GM21526 (cell line): ENCODE results near the gene DLX1.
"Not testable (repeated sequence)": the region's sequence is repeated elsewhere in the genome, so short reads cannot be mapped to it uniquely, and the experiment has no call there.

Experiments
- ATAC-seq: cut with Tn5 transposase; IDR thresholded peaks from one replicate; pipeline ENCODE4 v1.9.1; 2021; ENCODE audit warnings: moderate library complexity; ENCODE audit not compliant: unreplicated experiment, low FRiP score

Gene DLX1

DNA sequence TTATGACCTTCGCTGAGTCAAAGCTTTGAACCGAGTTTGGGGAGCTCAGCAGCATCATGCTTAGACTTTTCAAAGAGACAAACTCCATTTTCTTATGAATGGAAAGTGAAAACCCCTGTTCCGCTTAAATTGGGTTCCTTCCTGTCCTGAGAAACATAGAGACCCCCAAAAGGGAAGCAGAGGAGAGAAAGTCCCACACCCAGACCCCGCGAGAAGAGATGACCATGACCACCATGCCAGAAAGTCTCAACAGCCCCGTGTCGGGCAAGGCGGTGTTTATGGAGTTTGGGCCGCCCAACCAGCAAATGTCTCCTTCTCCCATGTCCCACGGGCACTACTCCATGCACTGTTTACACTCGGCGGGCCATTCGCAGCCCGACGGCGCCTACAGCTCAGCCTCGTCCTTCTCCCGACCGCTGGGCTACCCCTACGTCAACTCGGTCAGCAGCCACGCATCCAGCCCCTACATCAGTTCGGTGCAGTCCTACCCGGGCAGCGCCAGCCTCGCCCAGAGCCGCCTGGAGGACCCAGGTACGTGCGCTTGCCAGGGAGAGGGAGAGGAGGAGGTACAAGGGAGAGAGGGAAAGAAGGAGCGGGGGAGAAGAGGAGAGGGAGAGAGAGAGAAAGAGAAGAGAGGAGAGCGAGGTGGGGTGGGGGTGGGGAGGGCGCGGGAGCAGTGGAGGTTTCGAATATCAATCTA lies at the start of gene DLX1:
TSS of gene DLX1 (plus strand) at position 48 of the 700 bp plus-strand sequence. CDS start at position 219, 171 bp downstream.
- ATAC-seq = peak; percentile 16

DNA sequence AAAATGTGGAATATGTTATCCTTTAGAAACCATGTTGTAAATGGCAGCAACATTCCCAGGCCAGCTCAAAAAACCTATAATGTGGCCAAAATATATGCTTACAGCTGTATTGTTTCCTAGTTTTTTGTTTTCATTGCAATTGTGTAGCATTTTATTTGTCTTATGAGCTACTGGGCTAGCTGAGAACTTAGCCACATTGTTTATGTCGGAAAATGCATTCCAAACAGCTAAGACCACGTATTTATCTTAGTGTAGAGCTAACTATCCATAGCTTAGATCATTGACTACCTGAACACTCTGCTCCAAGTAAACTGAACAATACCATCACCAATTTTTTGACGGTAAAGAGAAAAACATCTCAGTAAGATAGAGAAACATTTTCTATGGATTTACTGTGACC lies 47.2 kb upstream of the DLX1 start:
- no peak for ATAC-seq

- ATAC-seq = no peak
Observed at GRCh38 chr2:172038604-172039003, 46.7 kb upstream of the DLX1 start.

- ATAC-seq = no peak
Observed at GRCh38 chr2:172039011-172039704, 46.1 kb upstream of the DLX1 start.

GRCh38 chr2:172040311-172040710 lies 45.0 kb upstream of the DLX1 start:
- ATAC-seq = no peak

- ATAC-seq = no peak
Observed at GRCh38 chr2:172046080-172046678, 39.1 kb upstream of the DLX1 start.

GRCh38 chr2:172046866-172047565 lies 38.3 kb upstream of the DLX1 start:
- ATAC-seq = no peak

DNA sequence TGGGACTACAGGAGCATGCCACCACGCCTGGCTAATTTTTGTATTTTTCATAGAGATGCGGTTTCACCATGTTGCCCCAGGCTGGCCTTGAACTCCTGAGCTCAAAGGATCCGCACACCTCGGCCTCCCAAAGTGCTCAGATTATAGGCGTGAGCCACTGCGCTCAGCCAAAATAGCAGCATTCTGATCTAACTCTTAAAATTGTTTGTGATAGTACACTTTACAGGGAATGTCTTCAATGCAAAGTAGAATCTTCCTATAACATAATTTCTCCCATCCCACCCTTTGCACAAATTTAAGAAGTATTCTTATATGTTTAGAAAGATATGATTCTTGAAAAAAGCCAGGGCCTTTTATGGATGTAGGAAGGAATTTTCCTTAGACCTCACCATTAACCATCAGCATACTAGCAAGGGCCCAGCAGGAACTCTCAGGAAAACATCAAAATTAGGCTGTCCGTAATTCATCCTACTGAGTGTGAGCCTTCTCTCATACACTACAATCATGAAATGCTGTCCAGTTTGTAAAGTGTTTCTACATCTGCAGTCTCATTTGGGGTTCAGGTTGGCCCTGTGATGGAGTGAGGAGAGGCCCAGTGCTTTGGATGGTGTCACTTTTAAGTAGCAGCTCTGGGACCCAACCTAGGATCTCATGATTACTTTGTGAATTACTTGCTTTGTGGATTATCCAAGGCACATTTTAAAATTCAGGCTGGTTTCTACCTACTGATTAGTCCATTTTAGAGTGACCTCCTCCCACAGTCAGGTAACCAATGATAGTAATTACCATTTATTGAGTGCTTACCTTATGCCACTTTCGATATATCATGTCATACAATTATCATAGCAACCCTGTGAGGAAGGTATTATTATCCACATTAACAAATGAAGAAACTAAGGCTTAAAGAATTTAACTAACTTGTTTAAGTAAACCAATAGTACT lies 37.5 kb upstream of the DLX1 start:
- ATAC-seq = no peak

GRCh38 chr2:172048508-172049503 lies 36.5 kb upstream of the DLX1 start:
- ATAC-seq = no peak

DNA sequence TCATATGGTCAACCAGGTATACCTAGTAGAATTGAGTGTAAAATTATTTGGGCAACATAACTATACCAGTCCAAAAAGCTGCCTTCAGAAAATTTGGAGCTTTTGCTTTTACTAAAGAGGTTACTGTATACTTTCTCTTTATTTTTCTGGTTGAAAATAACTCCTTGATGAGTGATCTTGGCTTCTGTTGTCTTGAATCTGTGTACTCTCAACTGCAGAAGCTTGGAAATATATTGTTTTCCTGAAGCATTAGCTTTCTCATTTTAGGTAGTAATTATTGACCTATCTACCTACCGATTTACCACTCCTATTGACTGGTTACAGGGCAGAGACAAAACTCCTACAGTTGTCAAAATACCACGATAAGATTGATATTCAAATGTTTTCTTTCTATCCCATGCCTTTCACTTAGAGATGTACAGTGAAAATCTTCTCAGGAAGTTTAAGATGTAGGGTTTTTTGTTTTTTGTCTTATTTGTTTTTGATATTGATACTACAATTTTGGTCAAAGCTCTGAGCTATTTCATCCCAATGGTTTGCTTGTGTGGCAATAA lies 35.7 kb upstream of the DLX1 start:
- no peak for ATAC-seq

DNA sequence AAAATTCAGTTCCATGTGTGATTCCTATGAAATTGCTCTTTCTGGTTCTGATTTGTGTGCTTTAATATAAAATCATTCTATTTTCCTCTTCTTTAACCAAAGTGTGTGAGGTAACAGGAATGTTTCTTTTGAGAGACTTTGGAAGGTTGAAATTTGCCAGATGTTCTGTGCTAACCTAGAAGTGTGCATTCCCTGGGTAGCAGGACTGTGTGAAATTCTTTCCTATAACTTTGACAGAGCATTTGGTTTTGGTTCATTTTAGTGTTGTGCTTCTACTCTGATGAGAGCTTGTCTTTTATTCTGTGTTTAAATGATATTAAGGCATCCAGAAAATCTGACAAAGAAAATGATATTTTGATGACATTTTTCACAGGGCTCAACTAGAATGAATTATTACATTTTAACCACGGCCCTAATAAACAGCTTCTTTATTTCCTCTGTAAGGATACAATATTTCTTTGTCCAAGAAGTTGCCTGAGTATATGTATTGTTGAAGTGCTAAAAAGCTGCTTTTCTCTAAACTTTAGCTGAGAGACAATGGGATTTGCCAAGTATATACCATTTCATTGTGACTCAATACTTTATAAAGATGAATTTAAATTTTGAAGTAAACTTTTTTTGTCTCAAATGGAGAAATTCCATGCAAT lies 34.7 kb upstream of the DLX1 start:
- ATAC-seq = no peak

- ATAC-seq = no peak
Observed at GRCh38 chr2:172052000-172052983, 33.0 kb upstream of the DLX1 start.

- ATAC-seq = no peak
Observed at GRCh38 chr2:172053486-172053885, 31.8 kb upstream of the DLX1 start.

- ATAC-seq = no peak
Observed at GRCh38 chr2:172056293-172056692, 29.0 kb upstream of the DLX1 start.

GRCh38 chr2:172058660-172059059 lies 26.6 kb upstream of the DLX1 start:
- ATAC-seq = no peak

GRCh38 chr2:172060118-172060517 lies 25.2 kb upstream of the DLX1 start:
- not testable (repeated sequence) for ATAC-seq
